Measurements from ENCODE around the gene BCDIN3D.

GRCh38 chr12:49804821-49805220, 38.1 kb downstream of the BCDIN3D start:
- TF ChIP-seq CTCF (IDR thresholded peaks at IDR 0.05) (no peak), POLR2A (IDR thresholded peaks at IDR 0.05) (no peak)

Measured in prostate gland (tissue), 2 donors.